ES-I3 (cell line): ENCODE results near the gene JAKMIP1.

ENCODE experiments used
- H3K36me3 ChIP-seq: 2 replicates; pipeline ENCODE4 v1.6.1; 2013; ENCODE audit warnings: mild to moderate bottlenecking, low read length, control low read depth, moderate library complexity; ENCODE audit not compliant: insufficient read depth
- H3K4me1 ChIP-seq: 2 replicates; pipeline ENCODE4 v1.6.1; 2013; ENCODE audit warnings: mild to moderate bottlenecking, control low read depth, low read length; ENCODE audit not compliant: insufficient read depth
- H3K9ac ChIP-seq: 2 replicates; pipeline ENCODE4 v1.6.1; 2013; ENCODE audit warnings: low read depth, mild to moderate bottlenecking, low read length, moderate library complexity
- H3K9me3 ChIP-seq: 2 replicates; pipeline ENCODE4 v1.6.1; 2013; ENCODE audit warnings: mild to moderate bottlenecking, low read length, moderate library complexity; ENCODE audit not compliant: control insufficient read depth, insufficient read depth

Gene JAKMIP1

DNA sequence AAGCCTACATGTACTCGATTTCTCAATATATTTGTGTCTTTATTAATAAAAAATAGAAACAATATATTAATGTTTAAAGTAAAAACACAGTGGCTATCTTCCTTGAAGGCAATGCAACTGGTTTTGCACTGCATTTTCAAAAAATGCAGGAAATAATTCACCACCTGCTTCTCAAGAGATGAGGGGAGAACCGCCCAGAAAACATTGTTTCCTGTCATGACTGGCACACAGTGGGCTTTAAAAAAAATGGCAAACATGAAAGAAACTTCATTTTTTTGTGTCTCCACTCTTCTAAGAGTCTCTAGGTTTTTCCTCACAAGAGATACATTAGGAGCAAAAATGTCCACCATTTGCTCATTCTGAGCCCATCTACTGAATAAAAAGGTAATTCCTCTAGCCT, 131.4 kb downstream of the JAKMIP1 start:
- H3K4me1 ChIP-seq: peaks cover 6% of the 10 kb centered on the region; the same call in 1 of the 2 replicates
- H3K9ac ChIP-seq: no peak overlapping the region
- H3K36me3 ChIP-seq: no peaks in the 10 kb centered on the region
- H3K9me3 ChIP-seq: no peaks in the 10 kb centered on the region

DNA sequence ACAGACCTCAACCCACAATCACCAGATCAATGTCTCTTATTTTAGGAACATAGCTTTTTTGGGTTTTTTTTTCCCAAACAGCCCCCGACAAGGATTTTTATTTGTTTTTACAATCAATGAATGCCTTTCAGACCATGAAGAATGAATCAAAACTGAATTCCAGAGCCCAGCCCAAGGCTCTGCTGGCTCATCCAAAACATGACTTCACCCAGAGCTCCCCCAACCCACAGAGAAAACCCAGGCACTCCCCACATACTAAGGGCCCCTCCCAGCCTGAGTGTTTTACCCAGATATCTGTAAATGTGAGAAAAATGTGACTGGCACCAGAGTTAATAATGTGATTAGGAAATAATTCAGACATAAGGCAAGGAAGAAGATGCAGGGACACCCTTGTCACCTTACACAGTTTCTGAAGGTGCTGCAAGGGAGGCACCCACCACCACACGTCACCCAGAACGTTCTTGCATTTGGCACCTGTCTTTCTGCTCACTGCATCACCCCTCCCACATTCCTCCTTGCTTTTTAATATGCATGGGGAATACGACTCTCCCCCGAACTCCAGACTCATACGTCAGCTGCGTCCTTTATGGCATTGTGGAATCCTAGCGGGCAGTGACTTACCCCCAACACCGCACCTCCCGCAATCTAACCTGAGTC, 134.3 kb downstream of the JAKMIP1 start:
- Histone ChIP-seq H3K9me3 (no peaks in the 10 kb centered on the region), H3K36me3 (no peaks in the 10 kb centered on the region), H3K9ac (no peak overlapping the region), H3K4me1 (no peaks in the 10 kb centered on the region)

DNA sequence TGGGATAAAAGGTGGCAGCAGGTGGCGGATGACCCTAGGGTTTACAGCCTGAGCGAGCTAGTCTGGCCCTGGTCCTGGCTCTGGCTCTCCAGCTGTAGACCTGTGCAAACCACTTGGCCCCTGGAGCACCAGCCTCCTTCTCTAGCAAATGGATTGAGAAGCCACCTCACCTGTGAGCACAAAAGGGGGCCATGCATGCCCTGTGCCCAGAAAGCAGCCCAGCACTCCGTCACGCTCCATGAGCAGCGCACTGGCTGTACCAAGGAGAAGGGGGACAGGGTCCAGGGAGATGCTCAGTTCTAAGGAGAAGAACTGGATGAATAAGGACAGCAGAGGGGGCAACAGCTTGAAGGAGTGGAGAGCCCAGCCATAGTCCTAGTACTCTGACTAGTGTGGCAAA, 135.2 kb downstream of the JAKMIP1 start:
- Histone ChIP-seq H3K36me3 (no peaks in the 10 kb centered on the region), H3K9me3 (peaks cover 4% of the 10 kb centered on the region), H3K9ac (no peak overlapping the region), H3K4me1 (no peaks in the 10 kb centered on the region)

DNA sequence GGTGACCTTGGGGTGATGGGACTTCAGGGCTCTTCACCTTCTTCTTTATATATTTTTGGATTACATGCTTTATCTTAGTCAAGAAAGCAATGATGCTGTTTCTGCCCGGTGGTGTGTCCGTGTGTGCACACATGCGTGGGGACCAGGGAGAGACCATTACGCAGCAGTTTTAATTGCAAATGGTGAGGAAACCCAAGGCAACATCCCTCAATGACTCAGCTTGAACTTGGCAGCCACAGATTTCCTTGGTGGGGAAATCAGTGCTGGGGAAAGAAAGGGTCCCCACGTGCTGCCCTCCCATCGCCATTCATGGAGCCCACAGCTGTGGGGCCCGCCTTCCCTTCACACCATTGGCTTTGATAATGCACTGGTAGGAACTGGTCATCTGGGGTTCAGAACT, 136.0 kb downstream of the JAKMIP1 start:
- Histone ChIP-seq H3K4me1 (no peaks in the 10 kb centered on the region), H3K9ac (no peak overlapping the region), H3K9me3 (peaks cover 8% of the 10 kb centered on the region), H3K36me3 (no peaks in the 10 kb centered on the region)

DNA sequence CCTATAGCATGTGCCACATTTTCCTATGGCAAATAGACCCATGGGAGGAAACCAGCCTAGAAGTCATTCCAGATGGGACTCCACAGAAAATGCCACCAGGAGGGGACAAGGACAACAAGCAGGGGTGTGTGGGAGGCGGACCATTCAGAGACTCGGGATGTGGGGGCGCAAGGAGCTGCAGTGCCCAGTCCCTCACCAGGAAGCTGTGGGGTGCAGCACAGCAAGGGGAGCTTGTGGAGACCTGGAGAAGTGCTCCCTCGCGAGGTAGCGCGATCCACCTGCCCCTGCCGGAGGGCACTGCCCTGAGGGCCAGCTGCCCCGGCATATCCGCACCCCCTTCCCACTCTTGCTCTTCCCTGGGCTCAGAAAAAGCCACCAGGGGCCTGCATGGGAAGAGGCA, 136.7 kb downstream of the JAKMIP1 start:
- Histone ChIP-seq H3K9me3 (peaks cover 15% of the 10 kb centered on the region), H3K9ac (no peak overlapping the region), H3K4me1 (no peaks in the 10 kb centered on the region), H3K36me3 (no peaks in the 10 kb centered on the region)

DNA sequence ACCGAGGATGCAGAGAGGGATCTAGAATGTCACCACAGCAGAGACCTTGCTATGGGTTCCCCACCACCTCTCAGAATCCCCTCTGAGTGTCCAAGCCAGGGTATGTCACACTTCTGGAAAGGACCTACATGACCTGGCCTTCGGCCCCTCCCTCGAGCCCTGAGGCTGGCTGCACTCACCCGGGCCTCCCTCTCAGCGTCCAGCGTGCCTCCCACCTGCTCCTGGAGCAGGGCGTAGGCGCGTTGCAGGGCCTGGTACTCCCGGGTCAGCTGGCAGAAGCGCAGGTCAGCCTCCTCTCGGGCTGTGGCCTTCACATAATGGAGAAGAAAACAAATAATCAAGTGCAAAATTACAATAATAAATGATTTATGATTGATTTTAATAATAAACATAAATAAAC, 138.2 kb downstream of the JAKMIP1 start:
- Histone ChIP-seq H3K9ac (no peak overlapping the region), H3K9me3 (peaks cover 21% of the 10 kb centered on the region), H3K4me1 (no peaks in the 10 kb centered on the region), H3K36me3 (no peaks in the 10 kb centered on the region)

DNA sequence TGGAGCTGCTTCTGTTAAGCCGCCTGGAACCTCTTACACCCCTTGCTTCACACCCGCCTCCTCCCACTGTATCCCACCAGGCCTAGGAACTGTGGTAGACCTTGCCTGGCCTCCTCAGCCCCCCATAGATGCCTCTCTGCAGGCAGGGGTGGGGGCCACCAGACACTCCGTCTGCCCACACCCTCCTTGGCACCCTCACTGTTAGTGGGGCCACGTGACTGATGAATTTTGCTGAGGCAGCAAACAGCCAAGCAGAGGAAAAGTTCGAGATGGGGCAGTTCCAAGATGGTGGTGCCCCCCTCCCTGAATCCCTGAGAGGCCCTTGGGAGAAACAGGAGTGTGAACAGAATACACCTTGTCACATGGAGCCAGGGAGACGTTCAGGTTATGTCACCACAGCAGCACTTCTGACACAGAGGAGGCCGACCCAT, 141.0 kb downstream of the JAKMIP1 start:
- H3K36me3 ChIP-seq: no peaks in the 10 kb centered on the region
- H3K9ac ChIP-seq: no peak overlapping the region
- peaks cover 23% of the 10 kb centered on the region for H3K9me3 ChIP-seq
- H3K4me1 ChIP-seq: no peaks in the 10 kb centered on the region

DNA sequence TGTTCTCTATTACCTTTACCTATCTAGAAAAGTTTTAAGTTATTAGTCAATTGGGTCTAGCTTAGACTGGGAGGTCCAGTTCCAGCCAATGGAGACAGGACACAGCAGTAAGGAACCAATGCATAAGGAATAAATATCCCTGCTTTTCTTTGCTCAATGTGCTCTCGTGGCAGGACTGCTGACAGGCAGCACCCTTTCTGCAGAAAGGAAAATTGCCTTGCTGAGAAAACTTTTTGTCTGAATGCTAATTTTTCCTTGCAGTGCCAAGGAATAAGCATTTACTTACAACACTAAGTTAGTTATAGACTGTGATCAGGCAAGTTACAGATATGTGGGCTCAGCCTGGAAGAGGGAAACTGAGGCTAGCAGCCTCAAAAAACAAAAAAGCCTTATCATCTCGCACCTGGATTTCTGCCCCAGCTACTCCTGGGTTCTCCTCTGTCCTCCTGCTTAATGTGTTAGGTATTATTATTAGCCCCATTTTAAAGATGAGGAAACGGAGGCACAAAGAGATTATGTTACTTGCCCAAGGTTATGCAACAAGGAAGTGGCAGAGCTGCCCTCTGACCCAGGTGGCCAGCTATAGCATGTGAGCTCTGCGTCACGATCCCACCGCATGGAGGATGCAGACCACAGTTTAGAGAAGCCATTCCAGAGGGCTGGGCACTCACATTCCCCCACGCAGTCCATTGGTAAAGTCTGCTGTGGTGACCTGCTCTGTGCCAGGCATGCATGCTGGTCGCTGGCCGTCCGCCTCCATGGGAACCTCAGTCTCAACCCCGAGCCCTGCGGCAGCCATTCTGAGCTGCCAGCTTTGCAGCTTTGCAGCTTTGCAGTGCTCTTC, 141.6 kb downstream of the JAKMIP1 start:
- Histone ChIP-seq H3K4me1 (no peaks in the 10 kb centered on the region), H3K9ac (no peak overlapping the region), H3K36me3 (no peaks in the 10 kb centered on the region), H3K9me3 (peaks cover 23% of the 10 kb centered on the region)

DNA sequence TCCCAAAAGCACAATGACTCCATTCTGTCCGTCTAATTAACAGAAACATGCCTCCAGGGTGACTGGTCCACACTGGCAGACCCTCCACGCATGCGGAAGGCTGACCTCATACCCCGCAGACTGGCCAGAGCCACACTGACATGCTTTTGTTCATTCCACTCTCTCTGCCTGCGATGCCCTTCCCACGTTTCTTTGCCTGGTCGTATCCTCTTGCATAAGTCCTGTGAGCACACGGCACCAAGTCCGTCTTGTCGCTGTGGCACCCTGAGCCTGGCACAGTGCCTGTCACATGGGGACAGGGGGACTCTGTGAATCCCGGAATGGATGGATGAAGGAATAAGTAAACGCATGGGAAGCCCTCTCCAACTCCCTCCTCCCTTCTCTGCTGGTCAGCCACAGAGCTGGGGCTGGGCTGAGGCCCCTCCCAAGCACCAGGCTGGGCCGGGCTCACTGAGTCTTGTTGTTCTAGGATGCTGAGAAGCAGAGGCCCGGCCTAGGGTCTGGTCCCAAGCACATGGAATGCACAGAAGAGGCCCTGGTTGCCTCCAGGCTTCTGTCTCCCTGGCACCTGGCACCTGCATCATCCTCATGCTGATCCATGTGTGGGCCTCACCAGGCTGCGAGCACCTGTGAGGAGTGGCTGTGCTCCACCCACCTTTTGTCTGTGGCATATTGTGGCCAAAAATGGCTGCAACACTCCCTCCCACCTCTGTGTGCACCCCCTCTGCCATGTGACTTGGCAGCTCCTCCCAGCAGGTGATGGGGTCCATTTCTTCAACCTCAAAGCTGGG, 143.2 kb downstream of the JAKMIP1 start:
- H3K9ac ChIP-seq: no peak overlapping the region
- H3K9me3 ChIP-seq: peaks cover 23% of the 10 kb centered on the region
- no peaks in the 10 kb centered on the region for H3K4me1 ChIP-seq
- no peaks in the 10 kb centered on the region for H3K36me3 ChIP-seq

DNA sequence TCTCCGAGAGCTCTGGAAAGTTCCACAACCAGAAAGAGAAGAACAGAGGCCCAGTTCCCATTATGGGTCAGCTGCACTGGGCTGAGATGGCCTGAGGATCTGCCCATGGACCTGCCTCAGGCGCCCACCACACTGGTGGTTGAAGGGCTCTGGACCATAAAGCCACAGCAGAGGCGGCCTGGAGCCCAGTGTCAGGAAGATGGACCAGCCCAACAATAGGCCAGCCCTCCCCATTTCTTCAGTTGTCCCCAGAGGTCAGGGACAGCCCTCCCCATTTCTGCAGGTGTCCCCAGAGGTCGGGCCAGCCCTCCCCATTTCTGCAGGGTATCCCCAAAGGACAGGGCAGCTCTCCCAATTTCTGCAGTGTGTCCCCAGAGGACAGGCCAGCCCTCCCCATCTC, 144.9 kb downstream of the JAKMIP1 start:
- no peak overlapping the region for H3K9ac ChIP-seq
- peaks cover 19% of the 10 kb centered on the region for H3K9me3 ChIP-seq
- no peaks in the 10 kb centered on the region for H3K36me3 ChIP-seq
- no peaks in the 10 kb centered on the region for H3K4me1 ChIP-seq

DNA sequence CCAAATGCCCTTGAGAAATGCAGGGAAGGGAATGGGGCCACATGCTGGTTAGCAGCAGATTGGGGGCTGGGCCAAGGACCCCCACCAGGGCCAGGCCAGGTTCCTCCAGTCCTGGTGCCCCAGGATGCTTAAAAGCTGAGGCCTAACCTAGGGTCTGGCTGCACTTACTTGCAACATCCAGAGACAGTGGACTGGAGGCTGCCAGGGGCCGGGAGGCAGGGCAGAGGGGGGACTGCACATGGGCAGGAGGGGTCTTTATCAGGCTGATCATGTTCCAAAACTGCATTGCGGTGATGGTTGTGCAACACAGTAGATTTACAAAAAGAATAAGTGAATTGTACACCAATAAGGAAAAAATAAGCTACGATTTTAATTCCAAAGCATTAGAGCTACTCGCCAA, 145.3 kb downstream of the JAKMIP1 start:
- no peaks in the 10 kb centered on the region for H3K4me1 ChIP-seq
- no peaks in the 10 kb centered on the region for H3K36me3 ChIP-seq
- no peak overlapping the region for H3K9ac ChIP-seq
- peaks cover 19% of the 10 kb centered on the region; the same call in 1 of the 2 replicates for H3K9me3 ChIP-seq

DNA sequence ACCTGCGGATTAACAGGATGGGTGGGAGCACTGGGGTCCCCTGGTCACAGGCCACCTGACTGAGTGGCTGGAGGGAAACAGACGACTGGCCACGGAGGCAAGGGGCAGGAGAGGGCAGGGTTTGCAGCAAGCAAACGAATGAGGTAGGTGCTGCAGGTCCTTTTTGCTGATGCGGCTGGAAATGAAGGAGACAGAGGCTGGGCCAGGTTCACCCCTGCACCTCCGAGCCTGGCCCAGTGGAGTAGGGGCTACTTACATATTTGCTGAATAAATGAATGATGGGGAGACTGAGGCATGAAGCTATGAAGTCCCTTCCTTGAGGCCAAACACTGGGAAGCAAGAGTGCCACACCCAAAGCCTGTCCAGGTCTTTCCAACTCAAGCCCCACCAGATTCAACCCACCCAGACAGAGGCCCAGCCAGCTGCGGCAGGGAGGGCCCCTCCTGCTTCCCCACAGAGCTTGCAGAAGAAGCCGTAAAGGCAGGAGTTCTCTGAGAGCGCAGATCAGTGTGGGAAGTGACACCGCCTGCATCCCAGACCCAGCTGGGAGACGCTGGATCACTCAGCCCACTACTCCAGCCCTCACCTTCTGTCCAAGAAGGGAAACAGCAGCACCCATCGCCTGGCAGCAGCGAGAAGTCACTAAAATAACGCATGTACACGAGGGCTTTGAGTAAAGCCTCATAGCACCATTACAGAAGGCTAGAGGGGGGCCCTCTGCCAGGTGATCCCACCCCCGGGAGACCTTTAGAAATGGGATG, 146.0 kb downstream of the JAKMIP1 start:
- H3K36me3 ChIP-seq: no peaks in the 10 kb centered on the region
- no peak overlapping the region for H3K9ac ChIP-seq
- peaks cover 14% of the 10 kb centered on the region; the same call in 1 of the 2 replicates for H3K9me3 ChIP-seq
- H3K4me1 ChIP-seq: no peaks in the 10 kb centered on the region

DNA sequence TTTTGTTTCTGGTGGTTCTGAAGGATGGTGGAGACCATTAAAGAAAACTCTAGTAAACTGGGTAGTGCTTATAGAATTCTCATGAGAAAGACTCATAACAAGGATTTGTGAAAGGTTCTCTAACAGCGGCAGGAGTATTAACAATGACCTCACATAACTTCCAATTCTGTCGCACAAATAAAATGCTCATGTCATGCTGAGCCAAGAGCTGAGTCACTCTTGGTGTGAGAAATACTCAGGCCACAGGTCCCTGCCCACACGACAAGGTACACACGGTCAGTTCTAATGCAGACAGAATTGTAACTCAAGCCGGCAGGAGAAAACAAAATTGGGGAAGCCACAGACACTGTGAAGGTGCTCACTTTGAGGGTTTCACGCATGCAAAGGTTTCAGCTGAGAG, 147.7 kb downstream of the JAKMIP1 start:
- peaks cover 4% of the 10 kb centered on the region; the same call in 1 of the 2 replicates for H3K9me3 ChIP-seq
- H3K36me3 ChIP-seq: no peaks in the 10 kb centered on the region
- H3K9ac ChIP-seq: no peak overlapping the region
- no peaks in the 10 kb centered on the region for H3K4me1 ChIP-seq

DNA sequence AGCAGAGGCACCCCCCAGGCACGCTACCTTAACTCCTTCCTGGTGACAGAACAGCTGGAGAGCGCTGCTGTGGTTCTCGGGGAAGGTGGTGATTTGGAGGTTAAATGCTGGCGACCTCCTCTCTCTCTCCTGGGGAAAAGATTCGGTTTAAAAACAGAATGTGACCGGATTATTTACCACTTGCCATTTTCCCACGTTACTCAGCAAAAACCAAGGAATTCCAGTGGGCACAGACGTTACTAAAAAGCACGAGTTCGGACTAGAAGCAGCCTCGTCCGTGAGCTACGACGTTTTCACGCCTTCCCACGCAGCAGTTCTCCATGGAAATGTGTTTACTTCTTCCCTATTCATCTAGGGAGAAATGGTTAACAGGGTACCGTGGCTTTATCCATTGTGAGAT, 149.8 kb downstream of the JAKMIP1 start:
- H3K9ac ChIP-seq: no peak overlapping the region
- H3K9me3 ChIP-seq: no peaks in the 10 kb centered on the region; the same call in 1 of the 2 replicates
- H3K36me3 ChIP-seq: no peaks in the 10 kb centered on the region
- H3K4me1 ChIP-seq: no peaks in the 10 kb centered on the region
